AG09309 (cell line): ENCODE measurements around the gene PRPSAP1.

Experiments
- DNase-seq: peaks from one replicate; pipeline ENCODE4 v3.0.0-alpha.2; 2010; ENCODE audit warnings: low read depth
- H3K4me3 ChIP-seq: 2 replicates; pipeline ENCODE4 v1.5.1; 2011; ENCODE audit warnings: mild to moderate bottlenecking, low read depth, low read length, moderate library complexity; ENCODE audit not compliant: control insufficient read depth
- TF ChIP-seq, protein P1 (sequence below): IDR thresholded peaks from 2 replicates; pipeline ENCODE4 v1.5.1; 2011; ENCODE audit warnings: mild to moderate bottlenecking, low read depth, low read length, inconsistent platforms; ENCODE audit not compliant: insufficient read depth, control insufficient read depth; ENCODE audit errors: missing control alignments

PRPSAP1 gene, protein sequence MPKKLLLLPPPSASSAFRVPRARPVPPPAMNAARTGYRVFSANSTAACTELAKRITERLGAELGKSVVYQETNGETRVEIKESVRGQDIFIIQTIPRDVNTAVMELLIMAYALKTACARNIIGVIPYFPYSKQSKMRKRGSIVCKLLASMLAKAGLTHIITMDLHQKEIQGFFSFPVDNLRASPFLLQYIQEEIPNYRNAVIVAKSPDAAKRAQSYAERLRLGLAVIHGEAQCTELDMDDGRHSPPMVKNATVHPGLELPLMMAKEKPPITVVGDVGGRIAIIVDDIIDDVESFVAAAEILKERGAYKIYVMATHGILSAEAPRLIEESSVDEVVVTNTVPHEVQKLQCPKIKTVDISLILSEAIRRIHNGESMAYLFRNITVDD

DNA sequence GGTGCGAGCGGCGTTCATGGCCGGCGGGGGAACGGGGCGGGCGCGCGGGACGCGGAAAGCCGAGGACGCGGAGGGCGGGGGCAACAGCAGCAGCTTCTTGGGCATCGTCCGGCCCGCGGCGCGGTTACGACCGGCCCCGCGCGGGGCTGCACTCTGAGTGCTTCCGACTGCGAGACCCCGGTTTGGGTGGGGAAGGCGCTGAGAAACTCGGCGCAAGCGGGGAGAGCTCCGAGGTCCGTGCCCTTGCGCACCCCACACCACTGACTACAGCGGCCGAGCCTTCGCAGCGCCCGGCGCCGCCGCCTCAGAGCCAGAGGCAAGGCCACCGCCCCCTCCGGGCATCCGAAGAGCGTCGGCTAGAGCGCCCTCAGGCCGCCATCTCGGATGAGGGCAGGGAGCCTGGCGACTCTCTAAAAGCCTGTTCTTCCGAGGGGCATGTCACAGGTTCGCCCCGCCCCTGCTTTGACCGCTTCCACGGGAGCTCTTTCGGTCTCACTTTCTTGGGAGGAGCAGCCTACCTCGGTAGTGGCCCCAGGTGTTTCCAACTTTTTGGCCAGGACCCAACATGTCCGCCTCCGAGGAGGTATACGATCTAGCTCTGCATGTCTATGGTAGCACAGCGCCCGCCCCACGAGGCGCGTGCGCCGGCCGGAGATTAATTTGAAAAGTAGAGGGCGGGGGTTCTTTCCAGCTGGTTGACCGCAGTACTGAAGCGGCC is at the start of gene PRPSAP1:
Gene PRPSAP1 (minus strand): TSS at position 318 of the 718 bp plus-strand sequence. CDS start 213 bp downstream, at position 105.
- TF ChIP-seq, protein P1, sequence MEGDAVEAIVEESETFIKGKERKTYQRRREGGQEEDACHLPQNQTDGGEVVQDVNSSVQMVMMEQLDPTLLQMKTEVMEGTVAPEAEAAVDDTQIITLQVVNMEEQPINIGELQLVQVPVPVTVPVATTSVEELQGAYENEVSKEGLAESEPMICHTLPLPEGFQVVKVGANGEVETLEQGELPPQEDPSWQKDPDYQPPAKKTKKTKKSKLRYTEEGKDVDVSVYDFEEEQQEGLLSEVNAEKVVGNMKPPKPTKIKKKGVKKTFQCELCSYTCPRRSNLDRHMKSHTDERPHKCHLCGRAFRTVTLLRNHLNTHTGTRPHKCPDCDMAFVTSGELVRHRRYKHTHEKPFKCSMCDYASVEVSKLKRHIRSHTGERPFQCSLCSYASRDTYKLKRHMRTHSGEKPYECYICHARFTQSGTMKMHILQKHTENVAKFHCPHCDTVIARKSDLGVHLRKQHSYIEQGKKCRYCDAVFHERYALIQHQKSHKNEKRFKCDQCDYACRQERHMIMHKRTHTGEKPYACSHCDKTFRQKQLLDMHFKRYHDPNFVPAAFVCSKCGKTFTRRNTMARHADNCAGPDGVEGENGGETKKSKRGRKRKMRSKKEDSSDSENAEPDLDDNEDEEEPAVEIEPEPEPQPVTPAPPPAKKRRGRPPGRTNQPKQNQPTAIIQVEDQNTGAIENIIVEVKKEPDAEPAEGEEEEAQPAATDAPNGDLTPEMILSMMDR: peak; percentile 53
- H3K4me3 ChIP-seq: peak within 1 kb of the TSS; percentile 70
- DNase-seq: no peak

DNA sequence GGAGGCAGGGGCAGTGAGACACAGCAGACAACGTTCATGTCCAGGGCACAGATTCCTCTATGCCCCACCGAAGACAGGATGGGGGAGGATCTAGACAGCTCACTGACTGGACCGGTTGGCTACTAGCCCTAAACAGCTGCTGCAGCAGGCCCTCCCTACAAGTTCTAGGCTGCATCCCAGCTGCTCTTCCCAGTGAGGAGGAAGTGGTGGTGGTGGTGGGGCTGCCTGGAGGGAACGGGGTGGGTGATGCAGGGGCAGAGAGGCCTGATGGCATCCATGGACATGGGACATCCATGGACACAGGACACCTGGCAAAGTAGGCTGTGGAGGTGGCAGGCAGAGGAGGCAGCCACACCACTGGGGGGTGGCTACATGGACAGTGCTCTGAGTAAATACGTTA is 49.0 kb upstream of the PRPSAP1 start:
- no peak overlapping the region for H3K4me3 ChIP-seq
- TF ChIP-seq, protein P1: no peak
- no peak for DNase-seq

DNA sequence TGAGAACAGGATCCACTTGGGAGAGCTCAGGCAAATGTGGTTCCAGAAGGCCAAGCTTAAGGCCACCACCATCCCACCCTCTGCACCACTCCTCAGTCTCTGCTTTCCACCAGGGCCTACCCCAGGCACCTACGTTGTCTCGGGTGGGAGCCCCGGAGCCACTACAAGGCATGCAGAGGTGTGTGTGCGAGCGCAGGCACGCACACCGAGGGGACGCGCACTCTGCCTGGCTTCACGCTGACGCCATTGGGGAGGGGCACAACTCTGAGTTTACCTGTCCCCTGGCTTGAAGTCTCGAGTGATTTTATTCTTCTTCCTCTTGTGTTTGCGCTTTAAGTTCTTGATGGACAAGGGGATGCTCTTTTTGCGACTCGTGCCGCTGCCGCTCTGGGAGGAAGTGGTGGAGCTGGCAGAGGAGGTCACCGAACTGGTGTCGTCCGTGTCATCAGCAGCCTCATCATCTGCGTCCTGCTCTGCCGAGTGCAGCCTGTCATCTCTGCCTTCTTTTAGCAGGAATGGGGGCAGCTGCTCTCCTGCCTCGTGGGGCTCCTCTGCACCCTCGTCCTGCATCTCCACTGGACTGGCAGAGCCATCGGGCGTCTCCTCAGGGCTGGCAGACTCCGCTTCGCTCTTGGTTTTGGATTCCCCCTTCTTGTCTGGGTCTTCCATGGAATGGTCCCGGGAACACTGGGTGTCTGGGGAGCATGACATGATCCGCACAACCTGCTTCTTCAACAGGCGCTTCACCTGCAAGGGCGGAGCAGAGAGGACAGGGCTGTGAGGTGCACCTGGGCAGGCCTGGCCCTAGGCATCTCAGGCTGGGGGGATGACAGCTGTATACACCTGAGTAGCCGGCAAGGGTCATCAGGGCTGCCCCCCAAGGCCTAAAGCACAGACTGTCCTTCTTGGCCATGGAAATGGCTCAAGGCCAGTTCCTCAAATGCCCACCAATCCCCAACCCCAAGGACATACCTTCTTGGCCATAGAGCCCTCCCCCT is 45.8 kb upstream of the PRPSAP1 start:
- TF ChIP-seq, protein P1: no peak
- DNase-seq: no peak
- no peak overlapping the region for H3K4me3 ChIP-seq

DNA sequence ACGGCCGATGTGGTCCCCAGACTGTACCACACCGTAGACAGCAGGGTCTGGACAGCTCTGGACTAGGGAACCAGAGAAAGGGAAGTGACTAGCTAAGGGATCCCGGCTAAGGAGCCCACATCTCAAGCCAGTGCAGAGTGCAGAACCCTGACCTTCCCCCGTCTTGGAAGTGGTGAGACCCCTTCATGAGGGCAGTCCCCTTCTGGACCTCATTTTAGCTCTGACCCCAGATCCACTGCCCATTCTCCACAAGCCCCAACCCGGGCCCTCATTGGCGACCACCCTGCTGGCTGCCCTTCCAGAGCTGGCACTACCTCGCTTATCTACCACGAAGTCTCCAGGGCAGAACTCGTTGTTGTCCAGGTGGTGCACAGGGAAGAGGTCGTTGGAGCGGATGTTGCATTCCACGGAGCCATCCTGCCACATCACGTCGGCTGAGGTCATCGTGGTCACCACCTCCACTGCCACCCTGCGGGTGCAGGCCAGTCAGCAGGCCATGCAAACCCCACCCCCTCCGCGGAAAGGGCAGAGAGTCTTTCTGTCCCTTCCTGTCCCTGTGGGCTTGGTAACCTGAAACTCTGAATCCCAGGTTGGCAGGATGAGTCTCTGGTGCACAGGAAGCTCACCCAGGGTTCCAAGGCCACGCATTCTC is 44.9 kb upstream of the PRPSAP1 start:
- no peak overlapping the region for H3K4me3 ChIP-seq
- TF ChIP-seq, protein P1: no peak
- DNase-seq: no peak

DNA sequence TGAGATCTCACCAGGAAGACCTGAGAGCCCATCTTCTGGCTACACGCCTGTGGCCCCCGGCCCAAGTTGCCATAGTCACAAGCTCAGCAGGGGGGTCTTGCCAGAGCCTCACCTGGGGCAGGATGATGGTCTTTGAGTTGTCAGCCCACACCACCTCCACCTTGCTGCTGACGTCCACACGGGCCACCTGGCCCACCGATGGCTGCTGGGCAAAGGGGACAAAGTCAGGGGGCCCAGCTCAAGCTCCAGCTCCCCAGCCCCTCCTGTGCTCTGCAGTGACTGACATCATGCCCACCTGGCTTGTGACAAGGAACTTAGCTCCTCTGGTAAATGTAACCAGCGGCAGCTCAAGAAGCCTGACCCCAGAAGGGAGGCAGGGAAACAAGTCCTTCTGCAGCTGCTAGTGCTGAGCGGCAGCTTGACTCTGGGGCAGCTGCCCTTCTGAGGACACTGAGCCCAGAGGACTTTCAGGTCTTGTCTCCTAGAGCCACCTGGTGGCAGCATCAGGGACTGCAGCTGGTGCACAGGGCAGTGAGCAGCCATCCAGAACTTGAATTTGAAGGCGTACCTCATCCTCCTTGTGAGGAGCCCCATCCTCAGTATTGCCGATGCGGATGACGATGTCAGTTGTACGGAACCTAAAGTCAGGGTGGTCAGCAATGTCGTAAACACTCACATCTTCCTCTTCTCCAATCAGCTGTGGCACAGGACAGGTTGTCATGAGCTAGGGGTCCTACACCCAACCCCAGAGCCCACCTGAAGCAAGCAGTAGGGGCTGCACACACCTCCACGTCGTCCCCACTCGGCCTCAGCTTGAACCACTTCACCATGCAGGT is 44.2 kb upstream of the PRPSAP1 start:
- TF ChIP-seq, protein P1: peak; percentile 97
- no peak overlapping the region for H3K4me3 ChIP-seq
- peak; percentile 50 for DNase-seq
